Heart left ventricle (tissue), 16 donors: ENCODE results near the gene NRCAM. TPM values are rescaled to one million over a fixed set of nuclear protein-coding genes. Genes with fewer than 3 reads are reported as not detected.

Experiments
- ATAC-seq, 4 donors: fragments of 200-7000 bp; cut with Tn5 transposase; one replicate each; pipeline ENCODE4 v1.9.1; 2020 to 2022; ENCODE audit warnings: moderate library complexity in 4 of 4, mild to moderate bottlenecking in 3 of 4, moderate number of reproducible peaks in 1 of 4
- DNase-seq, 5 donors: peaks; one replicate each; pipeline ENCODE4 v3.0.0-alpha.2; 2020
- H3K27ac ChIP-seq, 12 donors: fragments of 200-600 bp; sonication (generic) in 4 of 12; one replicate each; pipeline versions ENCODE4 v1.5.0 to v1.8.0; 2016 to 2022; ENCODE audit warnings: mild to moderate bottlenecking in 2 of 12
- H3K27me3 ChIP-seq, 9 donors: fragments of 200-600 bp; sonication (generic) in 2 of 9; one replicate each; pipeline versions ENCODE4 v1.5.1 to v1.8.0; 2016 to 2022; ENCODE audit warnings: mild to moderate bottlenecking in 3 of 9
- H3K36me3 ChIP-seq, 9 donors: fragments of 200-600 bp; sonication (generic) in 2 of 9; one replicate each; pipeline versions ENCODE4 v1.5.0 to v1.8.0; 2018 to 2022; ENCODE audit warnings: mild to moderate bottlenecking in 2 of 9
- H3K4me1 ChIP-seq, 12 donors: fragments of 200-600 bp; sonication (generic) in 4 of 12; one replicate each; pipeline versions ENCODE4 v1.5.0 to v1.8.0; 2016 to 2022; ENCODE audit warnings: mild to moderate bottlenecking in 3 of 12
- H3K4me3 ChIP-seq, 12 donors: fragments of 200-600 bp; sonication (generic) in 4 of 12; one replicate each; pipeline versions ENCODE4 v1.5.0 to v1.8.0; 2017 to 2022; ENCODE audit warnings: mild to moderate bottlenecking in 9 of 12, moderate library complexity in 4 of 12
- H3K9me3 ChIP-seq, 12 donors: fragments of 200-600 bp; sonication (generic) in 4 of 12; one replicate each; pipeline versions ENCODE4 v1.5.0 to v1.8.0; 2016 to 2022; ENCODE audit warnings: mild to moderate bottlenecking in 1 of 12
- POLR2A ChIP-seq, 2 donors: fragments of 450-650 bp; IDR thresholded peaks; one replicate each; pipeline ENCODE4 v1.6.1; 2017; ENCODE audit warnings: antibody characterized with exemption in 2 of 2, mild to moderate bottlenecking in 2 of 2, moderate library complexity in 2 of 2
- WGBS, 4 donors: extraction: QIAGEN DNeasy Blood & Tissue Kit in 2 of 4; methylation state at CpG; one replicate each; pipeline versions ENCODE4 v1.1.5 to v1.1.7; 2013 to 2018; 5-methylcytosine and 5-hydroxymethylcytosine counted together
- intact Hi-C, 10 donors: fragments of 100-400 bp; cut with DNase I; formaldehyde crosslinking; loops; one replicate each; pipeline versions ENCODE4 v1.11.1 to v1.14.2; 2022
- polyA plus RNA-seq, 2 donors: library from polyadenylated mRNA; stranded (reverse); fragments of 200-250 nt; gene quantifications; one replicate each; pipeline ENCODE4 v1.2.3, GENCODE V29; 2013
- total RNA-seq, 9 donors: library from RNA; depleted of rRNA in 2 of 9; stranded (reverse); fragments of >200 nt in 2 of 9; fragmentation: NEBNext Ultra II Directional in 3 of 9; extraction: Animal tissue kit (Norgen Biotek cat#: 25700) in 3 of 9; gene quantifications; one replicate each; pipeline versions ENCODE4 v1.1.0 to v1.2.4, GENCODE V29; 2016 to 2023
- TF ChIP-seq, protein P1 (sequence below), 12 donors: fragments of 200-600 bp; sonication (generic) in 4 of 12; IDR thresholded peaks; one replicate each; pipeline versions ENCODE4 v1.5.0 to v1.8.0; 2018 to 2022; ENCODE audit warnings: antibody characterized with exemption in 12 of 12, mild to moderate bottlenecking in 5 of 12
- donor health status: ischemic (EF 13 %, LVEDD 7.1; RV severe dilation, severe dysfunction).
- donor health status: healthy with polysubstance abuse.
- donor health status: DM: no; HTN: yes; CAD: no.
- donor health status: DM: no; HTN: no; CAD: no.
- donor health status: ischemic (EF 25% LVEDD 6.9; RV normal size, moderate dysfunction).
- donor health status: ischemic (EF 25% LVEDD 5.7; RV mildly dilated, moderate dysfunction).
- donor health status: healthy.
- donor health status: DM: yes; HTN: yes; CAD: no.
- donor health status: ischemic (EF 35%, LVEDD 5.7; RV mildly dilated, moderate dysfunction).
- donor health status: nonischemic (EF 11% LVEDD 7.7; RV severe dilation, severe dysfunction).
- donor health status: DM: yes; HTN: yes; CAD: no.
- donor health status: PGD.
- donor health status: ischemic (EF 29% LVEDD 5.4; RV normal size, mild dysfunction).
- donor health status: nonischemic (EF 23%, LVEDD 6.1; RV moderate dilation, normal function).

Gene NRCAM
- total and polyA plus RNA-seq, 11 donors, result 0.07 to 2.5 (median 0.36) TPM

DNA sequence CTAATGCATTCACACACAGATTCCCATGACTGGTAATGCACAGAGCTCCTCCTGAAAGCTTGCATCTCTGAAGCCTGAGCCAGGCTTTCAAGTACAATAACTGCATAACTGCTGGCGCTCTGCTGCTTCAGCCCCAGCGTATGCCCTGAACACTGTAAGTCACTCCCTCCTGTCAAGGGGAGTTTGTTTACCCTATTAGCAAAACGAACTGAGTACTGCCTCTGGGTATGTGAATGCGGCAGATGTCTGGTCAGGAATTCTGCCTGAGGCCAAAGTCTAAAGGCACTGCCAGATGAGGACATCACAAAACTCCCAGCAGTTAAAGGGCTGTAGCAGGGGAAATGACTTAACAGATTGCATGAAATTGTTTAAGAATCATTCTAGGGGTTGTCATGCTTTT, 97.7 kb downstream of the NRCAM start:
- H3K9me3 ChIP-seq, result peaks cover 0 to 10% (median 0%) of the 10 kb centered on the region in 12 donors
- no peak overlapping the region for H3K4me3 ChIP-seq
- TF ChIP-seq POLR2A (IDR thresholded peaks at IDR 0.05), result no peak
- TF ChIP-seq, protein P1, sequence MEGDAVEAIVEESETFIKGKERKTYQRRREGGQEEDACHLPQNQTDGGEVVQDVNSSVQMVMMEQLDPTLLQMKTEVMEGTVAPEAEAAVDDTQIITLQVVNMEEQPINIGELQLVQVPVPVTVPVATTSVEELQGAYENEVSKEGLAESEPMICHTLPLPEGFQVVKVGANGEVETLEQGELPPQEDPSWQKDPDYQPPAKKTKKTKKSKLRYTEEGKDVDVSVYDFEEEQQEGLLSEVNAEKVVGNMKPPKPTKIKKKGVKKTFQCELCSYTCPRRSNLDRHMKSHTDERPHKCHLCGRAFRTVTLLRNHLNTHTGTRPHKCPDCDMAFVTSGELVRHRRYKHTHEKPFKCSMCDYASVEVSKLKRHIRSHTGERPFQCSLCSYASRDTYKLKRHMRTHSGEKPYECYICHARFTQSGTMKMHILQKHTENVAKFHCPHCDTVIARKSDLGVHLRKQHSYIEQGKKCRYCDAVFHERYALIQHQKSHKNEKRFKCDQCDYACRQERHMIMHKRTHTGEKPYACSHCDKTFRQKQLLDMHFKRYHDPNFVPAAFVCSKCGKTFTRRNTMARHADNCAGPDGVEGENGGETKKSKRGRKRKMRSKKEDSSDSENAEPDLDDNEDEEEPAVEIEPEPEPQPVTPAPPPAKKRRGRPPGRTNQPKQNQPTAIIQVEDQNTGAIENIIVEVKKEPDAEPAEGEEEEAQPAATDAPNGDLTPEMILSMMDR (IDR thresholded peaks at IDR 0.05), result no peak
- no peaks in the 10 kb centered on the region for H3K4me1 ChIP-seq
- 61 to 70% (median 67%) methylated on average over 4 of the region's 4 CpGs for WGBS, 4 donors
- ATAC-seq, result no peak
- H3K27me3 ChIP-seq, result no peaks in the 10 kb centered on the region
- no peak overlapping the region for H3K27ac ChIP-seq
- intact Hi-C loops, result no loop called here
- H3K36me3 ChIP-seq, result no peaks in the 10 kb centered on the region
- no peak for DNase-seq

DNA sequence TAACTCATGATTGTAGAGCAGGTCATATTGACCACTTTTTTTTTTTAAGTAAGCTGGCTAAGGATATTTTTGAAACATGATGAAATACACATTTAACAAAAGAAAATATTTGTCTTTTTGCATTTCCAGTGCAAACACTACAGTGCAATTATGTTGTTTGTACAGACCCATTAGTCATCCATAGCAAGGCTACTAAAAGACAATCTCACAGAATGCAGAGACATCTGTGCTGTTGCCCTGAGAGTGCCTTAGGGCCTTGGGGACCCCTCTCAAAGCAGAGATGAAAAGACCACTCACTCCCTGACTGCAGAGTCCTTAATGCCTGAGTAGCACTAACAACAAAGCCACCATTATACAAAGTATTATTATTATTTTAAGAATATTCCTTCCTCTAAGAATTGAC, 104.5 kb downstream of the NRCAM start:
- Histone ChIP-seq H3K4me3 (no peak overlapping the region), H3K27ac (no peak overlapping the region), H3K4me1 (no peaks in the 10 kb centered on the region), H3K36me3 (no peaks in the 10 kb centered on the region), H3K9me3 (no peaks in the 10 kb centered on the region), H3K27me3 (no peaks in the 10 kb centered on the region)
- TF ChIP-seq POLR2A (IDR thresholded peaks at IDR 0.05), result no peak
- TF ChIP-seq, protein P1 (IDR thresholded peaks at IDR 0.05), result no peak
- DNase-seq (no peak), ATAC-seq (no peak)
- intact Hi-C loops, result no loop called here

DNA sequence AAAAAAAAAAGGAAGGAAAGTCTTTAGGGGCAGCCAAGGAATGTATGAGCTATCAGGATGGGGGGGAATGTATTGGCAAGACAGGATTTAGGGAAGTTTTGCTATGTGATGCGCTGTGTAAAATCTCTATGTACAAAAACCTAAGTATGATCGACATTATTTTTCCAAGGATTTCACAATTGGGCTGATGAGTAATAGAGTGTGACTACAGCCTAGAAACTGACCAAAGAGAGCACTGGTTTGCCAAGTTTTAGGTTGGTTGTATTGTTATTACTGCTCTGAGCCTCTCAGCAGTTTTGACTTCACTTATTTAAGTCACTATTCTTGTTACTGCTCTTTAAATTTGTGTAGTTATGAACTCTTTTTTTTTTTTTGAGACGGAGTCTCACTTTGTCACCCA, 107.3 kb downstream of the NRCAM start:
- TF ChIP-seq, protein P1 (IDR thresholded peaks at IDR 0.05), result no peak
- no peak for TF ChIP-seq POLR2A (IDR thresholded peaks at IDR 0.05)
- Histone ChIP-seq H3K9me3 (no peaks in the 10 kb centered on the region), H3K4me1 (no peaks in the 10 kb centered on the region), H3K36me3 (no peaks in the 10 kb centered on the region), H3K27me3 (no peaks in the 10 kb centered on the region), H3K4me3 (no peak overlapping the region), H3K27ac (no peak overlapping the region)
- intact Hi-C loops, result no loop called here
- no peak for ATAC-seq
- DNase-seq, result no peak
- WGBS, 4 donors, result 72 to 97% (median 90%) methylated on average over 3 of the region's 3 CpGs

DNA sequence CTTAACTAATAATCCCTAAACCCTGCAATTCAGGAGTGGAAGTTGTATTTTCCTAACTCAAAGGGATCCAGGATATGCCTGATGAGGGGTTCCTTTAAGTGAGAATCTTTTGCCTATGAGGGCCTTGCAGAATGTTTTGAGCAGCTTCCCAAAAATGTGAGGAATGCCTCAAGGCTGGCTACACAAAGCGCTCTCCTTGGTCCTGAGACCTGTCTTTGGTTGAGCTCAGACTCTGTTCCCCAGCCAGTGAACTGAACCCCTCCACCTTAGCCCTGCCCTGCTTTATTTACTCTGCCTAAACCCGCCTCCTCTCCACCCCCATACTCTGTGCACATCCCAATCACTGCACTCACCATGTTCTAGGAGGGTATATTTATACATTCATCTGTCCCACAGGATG, 108.6 kb downstream of the NRCAM start:
- 10 to 18% (median 14%) methylated on average over 2 of the region's 2 CpGs for WGBS, 4 donors
- H3K9me3 ChIP-seq, result no peaks in the 10 kb centered on the region
- no peak for ATAC-seq
- no peaks in the 10 kb centered on the region for H3K36me3 ChIP-seq
- no peak overlapping the region for H3K4me3 ChIP-seq
- TF ChIP-seq, protein P1 (IDR thresholded peaks at IDR 0.05), result no peak
- TF ChIP-seq POLR2A (IDR thresholded peaks at IDR 0.05), result no peak
- DNase-seq, result no peak
- H3K27me3 ChIP-seq, result no peaks in the 10 kb centered on the region
- H3K4me1 ChIP-seq, result no peaks in the 10 kb centered on the region
- H3K27ac ChIP-seq, result no peak overlapping the region
- intact Hi-C loops, result no loop called here
